Gastroesophageal sphincter (tissue), 4 donors: ENCODE data around the gene ARFGEF3. TPM values are rescaled to one million over a fixed set of nuclear protein-coding genes. Genes with fewer than 3 reads are reported as not detected.

Source experiments
- ATAC-seq: fragments of 150-250 bp; one replicate; pipeline ENCODE4 v1.9.1; 2016; ENCODE audit warnings: mild to moderate bottlenecking, moderate library complexity
- H3K27ac ChIP-seq, 4 donors: fragments of 200-600 bp; sonication (generic) in 3 of 4; 1 replicate in 3 of 4; 2 replicates in 1 of 4; pipeline ENCODE4 v1.5.1; 2016 to 2019
- H3K27me3 ChIP-seq: fragments of 200-600 bp; sonication (generic); one replicate; pipeline ENCODE4 v1.5.1; 2019
- H3K36me3 ChIP-seq, 2 donors: fragments of 200-600 bp; sonication (generic); one replicate each; pipeline ENCODE4 v1.5.1; 2019; ENCODE audit warnings: control low read depth in 1 of 2
- H3K4me1 ChIP-seq, 3 donors: fragments of 200-600 bp; sonication (generic); 1 replicate in 2 of 3; 2 replicates in 1 of 3; pipeline ENCODE4 v1.5.1; 2016 to 2019; ENCODE audit warnings: control low read depth in 2 of 3
- H3K4me3 ChIP-seq, 2 donors: fragments of 200-600 bp; sonication (generic); one replicate each; pipeline ENCODE4 v1.5.1; 2019; ENCODE audit warnings: mild to moderate bottlenecking in 1 of 2, moderate library complexity in 1 of 2
- H3K9me3 ChIP-seq, 3 donors: fragments of 200-600 bp; sonication (generic); one replicate each; pipeline ENCODE4 v1.5.1; 2017 to 2019; ENCODE audit warnings: control low read depth in 2 of 3
- EP300 ChIP-seq: sonication (generic); formaldehyde crosslinking; IDR thresholded peaks from one replicate; pipeline ENCODE4 v1.6.1; 2017; ENCODE audit warnings: antibody characterized with exemption, mild to moderate bottlenecking
- POLR2A ChIP-seq, 2 donors: fragments of 450-650 bp; IDR thresholded peaks; one replicate each; pipeline ENCODE4 v1.6.1; 2017; ENCODE audit warnings: antibody characterized with exemption in 2 of 2, mild to moderate bottlenecking in 2 of 2, moderate library complexity in 1 of 2
- POLR2AphosphoS5 ChIP-seq: sonication (generic); formaldehyde crosslinking; IDR thresholded peaks from one replicate; pipeline ENCODE4 v1.6.1; 2017; ENCODE audit warnings: antibody characterized with exemption
- WGBS, 2 donors: methylation state at CpG; one replicate each; pipeline ENCODE4 v1.1.5; 2018; ENCODE audit warnings: low coverage in 1 of 2; 5-methylcytosine and 5-hydroxymethylcytosine counted together
- total RNA-seq, 4 donors: library from RNA; depleted of rRNA; stranded (reverse); fragments of >200 nt; gene quantifications; one replicate each; pipeline ENCODE4 v1.1.0, GENCODE V29; 2016
- TF ChIP-seq, protein P1 (sequence below), 4 experiments: fragments of 200-600 bp in 2 of 4; fragments of 450-650 bp in 2 of 4; sonication (generic) in 1 of 4; IDR thresholded peaks; one replicate each; pipeline ENCODE4 v1.5.1; 2017 to 2019; ENCODE audit warnings: antibody characterized with exemption in 4 of 4, mild to moderate bottlenecking in 2 of 4, moderate library complexity in 2 of 4

Gene ARFGEF3
- total RNA-seq, 4 donors from 2014 or later: 0.47 to 4.2 (median 1.8) TPM

DNA sequence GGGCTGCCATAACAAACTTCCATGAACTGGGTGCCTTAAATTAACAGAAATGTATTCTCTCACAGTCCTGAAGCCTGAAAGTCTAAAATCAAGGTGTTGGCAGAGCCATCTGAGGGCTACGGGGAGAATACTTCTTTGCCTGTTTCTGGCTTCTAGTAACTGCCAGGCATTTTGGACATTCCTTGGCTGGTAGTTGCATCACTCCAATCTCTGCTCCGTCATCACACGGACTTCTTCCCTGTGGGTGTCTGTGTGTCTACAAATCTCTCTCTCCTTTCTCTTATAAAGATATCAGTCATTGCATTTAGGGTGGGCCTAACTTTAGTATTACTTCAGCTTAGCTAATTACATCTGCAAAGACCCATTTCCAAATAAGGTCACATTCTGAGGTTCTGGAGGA, 33.6 kb upstream of the ARFGEF3 start:
- no peak for ATAC-seq
- peaks cover 3% of the 10 kb centered on the region for H3K27me3 ChIP-seq
- TF ChIP-seq EP300 (no peak), POLR2A (IDR thresholded peaks at IDR 0.05) (no peak), POLR2AphosphoS5 (no peak)
- TF ChIP-seq, protein P1, sequence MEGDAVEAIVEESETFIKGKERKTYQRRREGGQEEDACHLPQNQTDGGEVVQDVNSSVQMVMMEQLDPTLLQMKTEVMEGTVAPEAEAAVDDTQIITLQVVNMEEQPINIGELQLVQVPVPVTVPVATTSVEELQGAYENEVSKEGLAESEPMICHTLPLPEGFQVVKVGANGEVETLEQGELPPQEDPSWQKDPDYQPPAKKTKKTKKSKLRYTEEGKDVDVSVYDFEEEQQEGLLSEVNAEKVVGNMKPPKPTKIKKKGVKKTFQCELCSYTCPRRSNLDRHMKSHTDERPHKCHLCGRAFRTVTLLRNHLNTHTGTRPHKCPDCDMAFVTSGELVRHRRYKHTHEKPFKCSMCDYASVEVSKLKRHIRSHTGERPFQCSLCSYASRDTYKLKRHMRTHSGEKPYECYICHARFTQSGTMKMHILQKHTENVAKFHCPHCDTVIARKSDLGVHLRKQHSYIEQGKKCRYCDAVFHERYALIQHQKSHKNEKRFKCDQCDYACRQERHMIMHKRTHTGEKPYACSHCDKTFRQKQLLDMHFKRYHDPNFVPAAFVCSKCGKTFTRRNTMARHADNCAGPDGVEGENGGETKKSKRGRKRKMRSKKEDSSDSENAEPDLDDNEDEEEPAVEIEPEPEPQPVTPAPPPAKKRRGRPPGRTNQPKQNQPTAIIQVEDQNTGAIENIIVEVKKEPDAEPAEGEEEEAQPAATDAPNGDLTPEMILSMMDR (IDR thresholded peaks at IDR 0.05): no peak
- H3K4me1 ChIP-seq: no peaks in the 10 kb centered on the region
- H3K9me3 ChIP-seq: no peaks in the 10 kb centered on the region
- H3K4me3 ChIP-seq: no peak overlapping the region
- H3K36me3 ChIP-seq: no peaks in the 10 kb centered on the region
- no peak overlapping the region for H3K27ac ChIP-seq
- 81 to 90% methylated on average over 3 of the region's 3 CpGs for WGBS, 2 donors

DNA sequence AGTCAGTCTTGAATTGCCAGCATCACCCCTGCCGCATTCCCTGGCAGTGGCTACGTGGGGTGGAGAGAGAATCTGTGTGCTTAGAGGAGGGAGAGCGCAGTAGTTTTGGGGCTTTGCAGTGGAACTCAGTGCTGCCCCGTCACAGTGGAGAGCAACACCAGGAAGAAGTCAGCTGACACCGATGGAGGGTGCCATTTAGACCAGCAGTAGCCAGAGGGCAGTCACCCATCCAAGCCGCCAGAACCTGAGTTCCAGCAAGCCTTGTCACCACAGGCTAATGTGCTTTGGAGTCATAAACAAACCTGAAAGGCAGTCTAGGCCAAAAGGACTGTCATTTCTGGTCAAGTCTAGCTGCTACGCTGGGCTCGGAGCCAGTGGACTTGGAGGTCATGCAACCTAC, 32.5 kb upstream of the ARFGEF3 start:
- Histone ChIP-seq H3K4me3 (no peak overlapping the region), H3K4me1 (no peaks in the 10 kb centered on the region), H3K9me3 (no peaks in the 10 kb centered on the region), H3K27ac (no peak overlapping the region), H3K27me3 (no peaks in the 10 kb centered on the region), H3K36me3 (no peaks in the 10 kb centered on the region)
- no peak for ATAC-seq
- TF ChIP-seq POLR2A (IDR thresholded peaks at IDR 0.05) (no peak), POLR2AphosphoS5 (no peak), EP300 (no peak)
- TF ChIP-seq, protein P1 (IDR thresholded peaks at IDR 0.05): no peak
- WGBS, 2 donors: 89 to 100% methylated on average over 1 to 2 of the region's 8 CpGs

DNA sequence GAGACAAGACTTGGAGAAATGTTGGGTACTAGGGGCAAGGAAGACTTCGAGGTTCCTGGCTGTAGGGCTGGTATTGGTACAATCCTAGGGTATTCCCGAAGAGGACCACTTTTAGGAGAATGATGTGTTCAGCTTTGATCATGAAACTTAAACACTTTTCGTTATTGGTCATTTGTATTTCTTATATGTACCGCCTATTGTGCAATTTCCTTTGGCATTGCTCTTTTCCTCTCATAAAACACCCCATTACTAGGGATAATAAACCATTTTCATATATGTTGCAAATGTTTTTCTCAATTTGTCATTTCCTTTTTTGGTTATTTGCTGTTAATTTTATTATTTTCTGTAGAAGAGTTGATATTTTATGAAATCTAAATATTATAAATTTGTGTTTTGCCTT, 18.9 kb upstream of the ARFGEF3 start:
- no peaks in the 10 kb centered on the region for H3K9me3 ChIP-seq
- TF ChIP-seq POLR2A (IDR thresholded peaks at IDR 0.05): no peak
- TF ChIP-seq, protein P1 (IDR thresholded peaks at IDR 0.05): no peak
- ATAC-seq: no peak
- H3K36me3 ChIP-seq: no peaks in the 10 kb centered on the region
- H3K4me3 ChIP-seq: no peak overlapping the region
- no peak overlapping the region for H3K27ac ChIP-seq
- H3K27me3 ChIP-seq: no peaks in the 10 kb centered on the region
- WGBS, 2 donors: 74 to 85% methylated on average over 4 of the region's 4 CpGs
- H3K4me1 ChIP-seq: no peaks in the 10 kb centered on the region

DNA sequence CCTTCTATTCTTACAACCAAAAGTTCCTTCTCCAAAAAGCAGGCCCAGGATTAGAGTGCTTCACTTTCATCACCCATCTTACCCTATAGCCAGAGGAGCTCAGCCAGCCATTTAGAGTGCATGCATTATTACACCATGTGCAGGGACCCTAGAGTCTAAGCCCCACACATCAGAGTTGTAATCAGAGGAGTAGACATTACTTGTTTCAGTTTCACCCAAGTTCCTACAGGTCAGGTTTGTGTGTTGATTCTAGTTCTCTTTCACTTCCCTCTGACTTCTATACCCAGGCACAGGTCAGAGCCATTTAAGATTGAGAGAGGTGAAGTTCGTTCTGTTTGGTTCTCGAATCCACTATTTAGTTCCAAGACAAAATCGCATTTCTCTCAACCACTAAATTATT, 16.3 kb upstream of the ARFGEF3 start:
- ATAC-seq: no peak
- WGBS, 2 donors: 73 to 87% methylated on average over 3 of the region's 3 CpGs

DNA sequence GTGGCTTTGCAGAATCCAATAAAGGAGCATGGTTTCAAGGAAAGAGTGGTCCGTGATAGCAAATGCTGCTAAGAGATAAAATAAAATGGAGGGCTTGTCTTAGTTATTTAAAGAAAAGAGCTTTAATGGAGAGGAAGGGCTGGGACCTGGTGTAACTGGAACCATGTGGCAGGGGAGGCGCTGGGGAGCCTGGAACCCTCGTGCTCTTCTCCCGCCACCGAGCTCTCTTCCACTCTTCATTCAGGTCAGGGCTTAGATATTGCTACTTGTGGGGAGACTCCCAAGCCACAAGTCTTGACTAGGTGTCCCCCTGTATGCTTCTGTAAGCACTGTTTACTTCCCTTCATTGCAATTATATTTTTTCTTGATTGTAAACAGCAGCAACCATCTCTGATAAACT, 15.2 kb upstream of the ARFGEF3 start:
- Histone ChIP-seq H3K36me3 (no peaks in the 10 kb centered on the region), H3K27me3 (no peaks in the 10 kb centered on the region), H3K4me1 (no peaks in the 10 kb centered on the region), H3K9me3 (no peaks in the 10 kb centered on the region), H3K4me3 (no peak overlapping the region), H3K27ac (no peak overlapping the region)
- no peak for ATAC-seq
- TF ChIP-seq EP300 (no peak), POLR2AphosphoS5 (no peak), POLR2A (IDR thresholded peaks at IDR 0.05) (no peak)
- TF ChIP-seq, protein P1 (IDR thresholded peaks at IDR 0.05): no peak
- WGBS, 2 donors: 73 to 80% methylated on average over 2 to 5 of the region's 5 CpGs

More for the DNA sequence above, 16.3 kb upstream of the ARFGEF3 start:
- Histone ChIP-seq H3K27me3 (no peaks in the 10 kb centered on the region), H3K4me1 (no peaks in the 10 kb centered on the region), H3K27ac (no peak overlapping the region), H3K9me3 (no peaks in the 10 kb centered on the region), H3K4me3 (no peak overlapping the region), H3K36me3 (no peaks in the 10 kb centered on the region)
- TF ChIP-seq POLR2AphosphoS5: no peak
- TF ChIP-seq, protein P1 (IDR thresholded peaks at IDR 0.05): no peak
